Measurements from ENCODE around the gene TMEM178B. TPM values are rescaled to one million over a fixed set of nuclear protein-coding genes. Genes with fewer than 3 reads are reported as not detected.
A peak's percentile ranks its signal among the peaks of the same experiment; 100 is the strongest.

Gene TMEM178B
- total RNA-seq, 2 experiments from 2014 or later: not detected

- ChIA-PET POLR2A (no interaction called here), CTCF (no interaction called here)
- Histone ChIP-seq H3K36me3 (ENCODE audit: insufficient read depth, low read length) (no peaks in the 10 kb centered on the region), H3K27me3 (ENCODE audit: control insufficient read depth in 1 of 2, insufficient read depth in 2 of 2, low read length in 2 of 2) (no peaks in the 10 kb centered on the region), H3K4me1 (ENCODE audit: insufficient read depth, low read length) (no peaks in the 10 kb centered on the region), H3K4me3 (ENCODE audit: low read length) (no peak overlapping the region), H3K9me3 (ENCODE audit: control insufficient read depth in 1 of 2, insufficient read depth in 1 of 2, low read length in 2 of 2) (peaks cover 0 to 4% of the 10 kb centered on the region in 2 experiments), H3K27ac (ENCODE audit: low read depth in 1 of 2, low read length in 2 of 2) (no peak overlapping the region)
- ATAC-seq (ENCODE audit: poor library complexity): no peak
- H3K27me3 Mint-ChIP-seq: peaks cover 10% of the 10 kb centered on the region
- TF ChIP-seq, protein P1, sequence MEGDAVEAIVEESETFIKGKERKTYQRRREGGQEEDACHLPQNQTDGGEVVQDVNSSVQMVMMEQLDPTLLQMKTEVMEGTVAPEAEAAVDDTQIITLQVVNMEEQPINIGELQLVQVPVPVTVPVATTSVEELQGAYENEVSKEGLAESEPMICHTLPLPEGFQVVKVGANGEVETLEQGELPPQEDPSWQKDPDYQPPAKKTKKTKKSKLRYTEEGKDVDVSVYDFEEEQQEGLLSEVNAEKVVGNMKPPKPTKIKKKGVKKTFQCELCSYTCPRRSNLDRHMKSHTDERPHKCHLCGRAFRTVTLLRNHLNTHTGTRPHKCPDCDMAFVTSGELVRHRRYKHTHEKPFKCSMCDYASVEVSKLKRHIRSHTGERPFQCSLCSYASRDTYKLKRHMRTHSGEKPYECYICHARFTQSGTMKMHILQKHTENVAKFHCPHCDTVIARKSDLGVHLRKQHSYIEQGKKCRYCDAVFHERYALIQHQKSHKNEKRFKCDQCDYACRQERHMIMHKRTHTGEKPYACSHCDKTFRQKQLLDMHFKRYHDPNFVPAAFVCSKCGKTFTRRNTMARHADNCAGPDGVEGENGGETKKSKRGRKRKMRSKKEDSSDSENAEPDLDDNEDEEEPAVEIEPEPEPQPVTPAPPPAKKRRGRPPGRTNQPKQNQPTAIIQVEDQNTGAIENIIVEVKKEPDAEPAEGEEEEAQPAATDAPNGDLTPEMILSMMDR (IDR thresholded peaks at IDR 0.05): no peak
- H3K27ac Mint-ChIP-seq: no peak overlapping the region
- DNase-seq: no peak
- H3K36me3 Mint-ChIP-seq (ENCODE audit: low read depth): no peaks in the 10 kb centered on the region
- H3K4me3 Mint-ChIP-seq: no peak overlapping the region
- H3K9me3 Mint-ChIP-seq: peaks cover 16% of the 10 kb centered on the region
- intact Hi-C loops (cut with DNase I, micrococcal nuclease): no loop called here
- H3K4me1 Mint-ChIP-seq (ENCODE audit: low read depth): no peaks in the 10 kb centered on the region
Measured at GRCh38 chr7:141258559-141258958, 184.7 kb downstream of the TMEM178B start.

- TF ChIP-seq, protein P1 (IDR thresholded peaks at IDR 0.05): no peak
Measured at GRCh38 chr7:141262101-141263090, 188.5 kb downstream of the TMEM178B start.

DNA sequence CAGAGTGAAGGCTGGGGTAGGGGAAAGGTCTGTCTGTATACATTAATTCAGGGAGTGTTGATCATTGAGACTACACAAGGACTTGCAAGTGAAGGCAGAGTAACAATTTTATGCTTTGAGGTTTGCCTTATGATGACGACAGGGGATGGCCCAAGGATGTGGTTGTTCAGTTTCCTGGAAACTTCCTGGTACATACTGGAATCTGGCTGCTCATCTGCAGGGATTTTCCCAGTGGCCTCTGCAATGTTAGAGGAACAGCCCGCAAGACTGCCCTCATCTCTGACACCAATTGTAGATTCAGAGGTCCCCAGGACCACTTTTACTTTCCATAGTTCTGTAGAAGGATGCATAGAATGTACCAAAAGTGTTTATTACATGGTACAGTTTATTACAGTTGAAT is 189.6 kb downstream of the TMEM178B start:
- Histone ChIP-seq H3K4me3 (ENCODE audit: low read length) (no peak overlapping the region), H3K4me1 (ENCODE audit: insufficient read depth, low read length) (no peaks in the 10 kb centered on the region), H3K27me3 (ENCODE audit: control insufficient read depth in 1 of 2, insufficient read depth in 2 of 2, low read length in 2 of 2) (no peaks in the 10 kb centered on the region), H3K36me3 (ENCODE audit: insufficient read depth, low read length) (no peaks in the 10 kb centered on the region), H3K9me3 (ENCODE audit: control insufficient read depth in 1 of 2, insufficient read depth in 1 of 2, low read length in 2 of 2) (peaks cover 0 to 1% of the 10 kb centered on the region in 2 experiments), H3K27ac (ENCODE audit: low read depth in 1 of 2, low read length in 2 of 2) (no peak overlapping the region)
- intact Hi-C loops (cut with DNase I, micrococcal nuclease): no loop called here
- H3K36me3 Mint-ChIP-seq (ENCODE audit: low read depth): no peaks in the 10 kb centered on the region
- DNase-seq (peak in 1 of 14 experiments; percentile 0), ATAC-seq (ENCODE audit: poor library complexity) (no peak)
- H3K27ac Mint-ChIP-seq: no peak overlapping the region
- H3K4me3 Mint-ChIP-seq: no peak overlapping the region
- TF ChIP-seq, protein P1 (IDR thresholded peaks at IDR 0.05): no peak
- no peaks in the 10 kb centered on the region for H3K4me1 Mint-ChIP-seq (ENCODE audit: low read depth)
- peaks cover 8% of the 10 kb centered on the region for H3K9me3 Mint-ChIP-seq
- H3K27me3 Mint-ChIP-seq: peaks cover 12% of the 10 kb centered on the region
- CTCF ChIA-PET: no interaction called here
- POLR2A ChIA-PET: no interaction called here

More at GRCh38 chr7:141262101-141263090, 188.5 kb downstream of the TMEM178B start:
- Histone ChIP-seq H3K4me1 (ENCODE audit: insufficient read depth, low read length) (no peaks in the 10 kb centered on the region), H3K27me3 (ENCODE audit: control insufficient read depth in 1 of 2, insufficient read depth in 2 of 2, low read length in 2 of 2) (no peaks in the 10 kb centered on the region), H3K9me3 (ENCODE audit: control insufficient read depth in 1 of 2, insufficient read depth in 1 of 2, low read length in 2 of 2) (peaks cover 0 to 4% of the 10 kb centered on the region in 2 experiments), H3K27ac (ENCODE audit: low read depth in 1 of 2, low read length in 2 of 2) (no peak overlapping the region), H3K36me3 (ENCODE audit: insufficient read depth, low read length) (no peaks in the 10 kb centered on the region), H3K4me3 (ENCODE audit: low read length) (no peak overlapping the region)
- CTCF ChIA-PET: no interaction called here
- DNase-seq: no peak
- intact Hi-C loops (cut with DNase I, micrococcal nuclease): no loop called here
- peaks cover 10% of the 10 kb centered on the region for H3K9me3 Mint-ChIP-seq
- H3K27ac Mint-ChIP-seq: no peak overlapping the region
- POLR2A ChIA-PET: no interaction called here
- H3K4me3 Mint-ChIP-seq: no peak overlapping the region
- peaks cover 12% of the 10 kb centered on the region for H3K27me3 Mint-ChIP-seq
- no peaks in the 10 kb centered on the region for H3K36me3 Mint-ChIP-seq (ENCODE audit: low read depth)
- ATAC-seq (ENCODE audit: poor library complexity): no peak
- no peaks in the 10 kb centered on the region for H3K4me1 Mint-ChIP-seq (ENCODE audit: low read depth)

Data from CD4-positive, alpha-beta T cell (primary cell).